Thyroid gland (tissue), 4 donors: ENCODE results near the gene GLIS2. TPM values are rescaled to one million over a fixed set of nuclear protein-coding genes. Genes with fewer than 3 reads are reported as not detected.
A peak's percentile ranks its signal among the peaks of the same experiment; 100 is the strongest.

Experiments
- DNase-seq, 2 donors: peaks; one replicate each; pipeline ENCODE4 v3.0.0-alpha.2; 2019
- H3K27ac ChIP-seq, 3 donors: fragments of 200-600 bp; sonication (generic); 1 replicate in 2 of 3; 2 replicates in 1 of 3; pipeline ENCODE4 v1.5.1; 2016 to 2019; ENCODE audit warnings: mild to moderate bottlenecking in 1 of 3, moderate library complexity in 1 of 3
- H3K27me3 ChIP-seq: fragments of 200-600 bp; sonication (generic); one replicate; pipeline ENCODE4 v1.5.1; 2019
- H3K36me3 ChIP-seq, 2 donors: fragments of 200-600 bp; sonication (generic); one replicate each; pipeline ENCODE4 v1.5.1; 2016 to 2019
- H3K4me1 ChIP-seq, 2 donors: fragments of 200-600 bp; sonication (generic); one replicate each; pipeline ENCODE4 v1.5.1; 2017 to 2019
- H3K4me3 ChIP-seq, 3 donors: fragments of 200-600 bp; sonication (generic); replicated peaks in 1 of 3; 1 replicate in 2 of 3; 2 replicates in 1 of 3; pipeline ENCODE4 v1.5.1; 2016; ENCODE audit warnings: mild to moderate bottlenecking in 1 of 3
- H3K9me3 ChIP-seq: fragments of 200-600 bp; sonication (generic); one replicate; pipeline ENCODE4 v1.5.1; 2017
- CTCF ChIP-seq, 6 experiments: fragments of 200-600 bp in 3 of 6; fragments of 450-650 bp in 3 of 6; sonication (generic) in 3 of 6; IDR thresholded peaks; one replicate each; pipeline ENCODE4 v1.5.1; 2016 to 2019; ENCODE audit warnings: antibody characterized with exemption in 6 of 6, mild to moderate bottlenecking in 2 of 6, inconsistent platforms in 1 of 6, moderate library complexity in 1 of 6
- POLR2A ChIP-seq, 2 donors: fragments of 450-650 bp; IDR thresholded peaks; one replicate each; pipeline ENCODE4 v1.6.1; 2017; ENCODE audit warnings: antibody characterized with exemption in 2 of 2, mild to moderate bottlenecking in 2 of 2, moderate library complexity in 1 of 2
- WGBS, 2 donors: methylation state at CpG; one replicate each; pipeline ENCODE4 v1.1.5; 2017; 5-methylcytosine and 5-hydroxymethylcytosine counted together
- intact Hi-C: fragments of 100-400 bp; cut with DNase I; formaldehyde crosslinking; loops from one replicate; pipeline ENCODE4 v1.15.1; 2023
- total RNA-seq, 4 donors: library from RNA; depleted of rRNA; stranded (reverse); fragments of >200 nt; gene quantifications; one replicate each; pipeline ENCODE4 v1.2.3, GENCODE V29; 2016

Gene GLIS2
- total RNA-seq, 4 donors from 2014 or later: 5.5 to 7.6 (median 6.7) TPM

GRCh38 chr16:4362476-4363135, 46.7 kb downstream of the GLIS2 start:
- intact Hi-C loops: no loop called here
- Histone ChIP-seq H3K27ac (peak overlapping the region in 2 of 3 donors; percentile 21 to 40), H3K4me3 (no peak overlapping the region), H3K4me1 (peaks cover 10 to 15% of the 10 kb centered on the region in 2 donors), H3K9me3 (no peaks in the 10 kb centered on the region), H3K36me3 (peaks cover 0 to 3% of the 10 kb centered on the region in 2 donors), H3K27me3 (no peaks in the 10 kb centered on the region)
- TF ChIP-seq POLR2A (IDR thresholded peaks at IDR 0.05) (no peak), CTCF (IDR thresholded peaks at IDR 0.05) (no peak)
- 82 to 87% methylated on average over 19 of the region's 19 CpGs for WGBS, 2 donors
- peak; percentile 59 to 80 for DNase-seq

- TF ChIP-seq CTCF (IDR thresholded peaks at IDR 0.05) (no peak), POLR2A (IDR thresholded peaks at IDR 0.05) (no peak)
- no peak overlapping the region for H3K27ac ChIP-seq
- WGBS, 2 donors: 90 to 95% methylated on average over 21 to 24 of the region's 37 CpGs
- H3K4me1 ChIP-seq: peaks cover 14 to 21% of the 10 kb centered on the region in 2 donors
- no peak for DNase-seq
- H3K9me3 ChIP-seq: no peaks in the 10 kb centered on the region
- H3K4me3 ChIP-seq: no peak overlapping the region
- intact Hi-C loops: no loop called here
- H3K27me3 ChIP-seq: no peaks in the 10 kb centered on the region
- H3K36me3 ChIP-seq: peaks cover 0 to 3% of the 10 kb centered on the region in 2 donors
Observed at GRCh38 chr16:4364196-4365013, 48.5 kb downstream of the GLIS2 start.

GRCh38 chr16:4365014-4365406, 49.1 kb downstream of the GLIS2 start:
- Histone ChIP-seq H3K4me3 (no peak overlapping the region), H3K27ac (no peak overlapping the region), H3K4me1 (peaks cover 14 to 26% of the 10 kb centered on the region in 2 donors), H3K9me3 (no peaks in the 10 kb centered on the region), H3K27me3 (no peaks in the 10 kb centered on the region), H3K36me3 (peaks cover 0 to 3% of the 10 kb centered on the region in 2 donors)
- no peak for TF ChIP-seq POLR2A (IDR thresholded peaks at IDR 0.05)
- TF ChIP-seq CTCF (IDR thresholded peaks at IDR 0.05): no peak
- intact Hi-C loops: no loop called here
- WGBS, 2 donors: 92 to 98% methylated on average over 10 of the region's 10 CpGs
- no peak for DNase-seq

- intact Hi-C loops: no loop called here
- Histone ChIP-seq H3K9me3 (no peaks in the 10 kb centered on the region), H3K36me3 (peaks cover 0 to 3% of the 10 kb centered on the region in 2 donors), H3K4me3 (no peak overlapping the region), H3K27ac (no peak overlapping the region), H3K4me1 (peaks cover 18 to 32% of the 10 kb centered on the region in 2 donors), H3K27me3 (no peaks in the 10 kb centered on the region)
- no peak for DNase-seq
- TF ChIP-seq POLR2A (IDR thresholded peaks at IDR 0.05): no peak
- WGBS, 2 donors: 94 to 98% methylated on average over 8 to 11 of the region's 12 CpGs
Observed at GRCh38 chr16:4365615-4366014, 49.7 kb downstream of the GLIS2 start.

- Histone ChIP-seq H3K36me3 (peaks cover 0 to 3% of the 10 kb centered on the region in 2 donors), H3K4me3 (no peak overlapping the region), H3K9me3 (no peaks in the 10 kb centered on the region), H3K27ac (no peak overlapping the region), H3K27me3 (no peaks in the 10 kb centered on the region), H3K4me1 (peaks cover 22 to 36% of the 10 kb centered on the region in 2 donors)
- intact Hi-C loops: no loop called here
- TF ChIP-seq CTCF (IDR thresholded peaks at IDR 0.05) (no peak), POLR2A (IDR thresholded peaks at IDR 0.05) (no peak)
- 94 to 96% methylated on average over 4 to 13 of the region's 13 CpGs for WGBS, 2 donors
- DNase-seq: no peak
Observed at GRCh38 chr16:4366016-4366415, 50.1 kb downstream of the GLIS2 start.
